ENCODE results near the gene FAM237A. TPM values are rescaled to one million over a fixed set of nuclear protein-coding genes. Genes with fewer than 3 reads are reported as not detected.

FAM237A gene
- total RNA-seq, 1 donor from 2014 or later, result not detected

GRCh38 chr2:206657087-206657486, 14.8 kb downstream of the FAM237A start:
- Histone ChIP-seq H3K27ac (no peak overlapping the region), H3K36me3 (no peaks in the 10 kb centered on the region), H3K27me3 (no peaks in the 10 kb centered on the region), H3K4me3 (no peak overlapping the region), H3K9me3 (no peaks in the 10 kb centered on the region), H3K4me1 (no peaks in the 10 kb centered on the region)
- no peak for TF ChIP-seq CTCF (IDR thresholded peaks at IDR 0.05)
- intact Hi-C loops (cut with DNase I), result no loop called here
- no peak for ATAC-seq
- DNase-seq, result no peak

GRCh38 chr2:206665251-206665650, 23.0 kb downstream of the FAM237A start:
- Histone ChIP-seq H3K9me3 (no peaks in the 10 kb centered on the region), H3K36me3 (no peaks in the 10 kb centered on the region), H3K27me3 (no peaks in the 10 kb centered on the region), H3K27ac (no peak overlapping the region), H3K4me1 (no peaks in the 10 kb centered on the region), H3K4me3 (no peak overlapping the region)
- no peak for TF ChIP-seq CTCF (IDR thresholded peaks at IDR 0.05)
- no peak for DNase-seq
- ATAC-seq, result no peak
- intact Hi-C loops (cut with DNase I), result no loop called here

GRCh38 chr2:206670531-206671319, 28.4 kb downstream of the FAM237A start:
- ATAC-seq (no peak), DNase-seq (no peak)
- H3K9me3 ChIP-seq, result no peaks in the 10 kb centered on the region
- intact Hi-C loops (cut with DNase I), result no loop called here
- no peaks in the 10 kb centered on the region for H3K4me1 ChIP-seq
- no peaks in the 10 kb centered on the region for H3K36me3 ChIP-seq
- no peak for TF ChIP-seq CTCF (IDR thresholded peaks at IDR 0.05)
- no peak overlapping the region for H3K27ac ChIP-seq
- H3K27me3 ChIP-seq, result no peaks in the 10 kb centered on the region
- H3K4me3 ChIP-seq, result no peak overlapping the region

GRCh38 chr2:206683546-206683945, 41.3 kb downstream of the FAM237A start:
- DNase-seq, result no peak
- Histone ChIP-seq H3K27ac (no peak overlapping the region), H3K27me3 (no peaks in the 10 kb centered on the region), H3K9me3 (no peaks in the 10 kb centered on the region), H3K36me3 (no peaks in the 10 kb centered on the region), H3K4me3 (no peak overlapping the region), H3K4me1 (no peaks in the 10 kb centered on the region)
- TF ChIP-seq CTCF (IDR thresholded peaks at IDR 0.05), result no peak
- no peak for ATAC-seq
- intact Hi-C loops (cut with DNase I), result no loop called here

GRCh38 chr2:206688453-206688852, 46.2 kb downstream of the FAM237A start:
- no peak for TF ChIP-seq CTCF (IDR thresholded peaks at IDR 0.05)
- H3K27me3 ChIP-seq, result no peaks in the 10 kb centered on the region
- no peaks in the 10 kb centered on the region for H3K4me1 ChIP-seq
- DNase-seq (no peak), ATAC-seq (no peak)
- H3K36me3 ChIP-seq, result no peaks in the 10 kb centered on the region
- intact Hi-C loops (cut with DNase I), result no loop called here
- H3K27ac ChIP-seq, result no peak overlapping the region
- H3K9me3 ChIP-seq, result no peaks in the 10 kb centered on the region
- H3K4me3 ChIP-seq, result no peak overlapping the region

Data from upper lobe of right lung (tissue), 1 donor.